GM12891 (cell line): ENCODE data around the gene OR10H5.
"Not testable (repeated sequence)": the region's sequence is repeated elsewhere in the genome, so short reads cannot be mapped to it uniquely, and the experiment has no call there.

Experiments
- DNase-seq: peaks from one replicate; pipeline ENCODE4 v3.0.0; 2011; ENCODE audit warnings: low spot score; ENCODE audit not compliant: insufficient read length
- FAIRE-seq: peaks from 2 replicates; lab custom pipeline; 2011; peaks lifted over from hg19 to GRCh38; lab: Jason Lieb, UNC
- PAX5 ChIP-seq: IDR thresholded peaks from 2 replicates; pipeline ENCODE4 v1.6.1; 2011; ENCODE audit warnings: low read length, moderate library complexity, mild to moderate bottlenecking; ENCODE audit not compliant: insufficient read depth, severe bottlenecking
- POLR2A ChIP-seq: IDR thresholded peaks from 2 replicates; pipeline ENCODE4 v1.6.1; 2011; ENCODE audit warnings: low read depth, low read length, control low read depth
- POLR2AphosphoS5 ChIP-seq: IDR thresholded peaks from 2 replicates; pipeline ENCODE4 v1.6.1; 2011; ENCODE audit warnings: low read depth, low read length, control low read depth
- POU2F2 ChIP-seq: IDR thresholded peaks from 2 replicates; pipeline ENCODE4 v1.6.1; 2011; ENCODE audit warnings: low read depth, mild to moderate bottlenecking, control low read depth, low read length, moderate library complexity
- SPI1 ChIP-seq: IDR thresholded peaks from 2 replicates; pipeline ENCODE4 v1.6.1; 2011; ENCODE audit warnings: low read depth, low read length, control low read depth
- TAF1 ChIP-seq: IDR thresholded peaks from 2 replicates; pipeline ENCODE4 v1.6.1; 2011; ENCODE audit warnings: low read depth, low read length, control low read depth

Gene OR10H5

DNA sequence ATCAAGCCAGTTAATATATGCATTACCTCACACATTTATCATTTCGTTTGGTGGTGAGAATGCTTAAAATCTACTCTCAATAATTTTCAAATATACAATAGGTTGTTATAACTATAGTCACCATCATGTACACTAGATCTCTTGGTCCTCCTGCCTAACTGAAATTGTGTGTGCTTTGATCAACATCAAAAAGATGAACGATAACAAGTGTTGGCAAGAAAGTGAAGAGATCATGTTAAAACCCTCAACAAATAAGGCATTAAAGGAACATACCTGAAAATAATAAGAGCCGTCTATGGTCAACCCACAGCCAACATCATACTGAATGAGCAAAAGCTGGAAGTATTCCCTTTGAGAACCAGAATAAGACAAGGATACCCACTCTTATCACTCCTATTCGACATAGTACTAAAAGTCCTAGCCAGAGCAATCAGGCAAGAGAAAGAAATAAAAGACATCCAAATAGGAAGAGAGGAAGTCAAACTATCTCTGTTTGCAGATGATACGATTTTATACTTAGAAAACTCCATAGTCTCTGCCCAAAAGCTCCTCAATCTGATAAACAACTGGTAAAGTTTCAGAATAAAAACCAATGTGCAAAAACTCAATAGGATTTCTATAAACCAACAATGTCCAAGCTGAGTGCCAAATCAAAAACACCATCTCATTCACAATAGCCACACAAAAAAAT, 55.9 kb downstream of the OR10H5 start:
- no peak for FAIRE-seq
- no peak for TF ChIP-seq POLR2A
- no peak for TF ChIP-seq TAF1
- no peak for TF ChIP-seq PAX5
- no peak for TF ChIP-seq SPI1
- no peak for TF ChIP-seq POU2F2
- TF ChIP-seq POLR2AphosphoS5: no peak
- no peak for DNase-seq

DNA sequence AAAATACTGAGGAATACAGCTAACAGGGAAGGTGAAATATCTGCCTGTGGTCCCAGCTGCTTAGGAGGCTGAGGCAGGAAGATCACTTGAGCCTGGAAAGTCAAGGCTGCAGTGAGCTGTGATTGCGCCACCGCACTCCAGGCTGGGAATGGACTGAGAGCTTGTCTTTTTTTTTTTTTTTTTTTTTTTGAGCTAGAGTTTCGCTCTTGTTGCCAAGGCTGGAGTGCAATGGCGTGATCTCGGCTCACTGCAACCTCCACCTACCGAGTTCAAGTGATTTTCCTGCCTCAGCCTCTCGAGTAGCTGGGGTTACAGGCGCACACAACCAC, 56.4 kb downstream of the OR10H5 start:
- not testable (repeated sequence) for DNase-seq, FAIRE-seq

DNA sequence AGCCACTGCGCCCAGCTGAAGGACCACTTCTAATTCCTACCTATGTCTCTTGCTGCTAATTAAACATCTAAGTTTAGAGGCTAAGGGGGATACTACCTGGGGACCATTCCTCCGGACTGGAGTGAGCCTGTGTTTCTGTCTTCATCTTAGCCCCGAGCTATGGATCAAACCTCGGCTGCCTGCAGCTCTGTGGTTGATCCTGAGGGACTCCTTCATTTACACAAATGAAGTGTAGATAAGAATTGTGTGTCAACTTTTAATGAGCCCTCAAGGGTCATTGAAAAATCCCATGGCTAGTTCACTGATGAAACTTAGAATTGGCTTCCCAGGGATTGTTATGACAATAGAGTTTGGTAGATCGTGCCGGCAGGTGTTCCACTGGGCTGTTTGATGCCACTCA, 59.5 kb downstream of the OR10H5 start:
- FAIRE-seq (no peak), DNase-seq (no peak)
- no peak for TF ChIP-seq SPI1
- no peak for TF ChIP-seq POLR2A
- TF ChIP-seq POLR2AphosphoS5: no peak
- TF ChIP-seq TAF1: no peak
- no peak for TF ChIP-seq POU2F2
- no peak for TF ChIP-seq PAX5

DNA sequence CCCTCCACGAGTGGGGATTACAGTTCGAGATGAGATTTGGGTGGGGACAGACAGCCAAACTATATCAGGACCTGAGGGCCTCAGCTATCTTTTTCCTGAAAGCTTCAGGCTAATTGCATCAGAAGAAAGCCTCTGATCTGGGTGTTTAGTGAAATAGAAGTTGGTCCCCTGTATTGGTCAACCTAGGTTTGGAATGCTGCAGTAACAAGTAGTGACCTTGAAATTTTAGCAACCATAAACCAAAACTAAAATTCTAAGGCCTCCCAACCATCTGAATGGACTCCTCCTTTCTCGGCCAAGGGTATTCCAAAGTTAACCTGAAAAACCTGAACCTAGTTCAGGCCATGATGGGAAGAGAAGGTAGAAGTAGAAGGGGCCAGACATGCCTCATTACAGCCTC, 62.9 kb downstream of the OR10H5 start:
- no peak for TF ChIP-seq PAX5
- no peak for TF ChIP-seq TAF1
- no peak for TF ChIP-seq POLR2A
- TF ChIP-seq SPI1: no peak
- TF ChIP-seq POLR2AphosphoS5: no peak
- TF ChIP-seq POU2F2: no peak
- no peak for FAIRE-seq
- DNase-seq: no peak
